COLO668 (cell line): ENCODE measurements around the gene OSR1.

Experiments
- DNase-seq: peaks from one replicate; lab custom pipeline; 2025; ENCODE audit not compliant: unreplicated experiment; lab: John Stamatoyannopoulos, UW

The OSR1 gene

DNA sequence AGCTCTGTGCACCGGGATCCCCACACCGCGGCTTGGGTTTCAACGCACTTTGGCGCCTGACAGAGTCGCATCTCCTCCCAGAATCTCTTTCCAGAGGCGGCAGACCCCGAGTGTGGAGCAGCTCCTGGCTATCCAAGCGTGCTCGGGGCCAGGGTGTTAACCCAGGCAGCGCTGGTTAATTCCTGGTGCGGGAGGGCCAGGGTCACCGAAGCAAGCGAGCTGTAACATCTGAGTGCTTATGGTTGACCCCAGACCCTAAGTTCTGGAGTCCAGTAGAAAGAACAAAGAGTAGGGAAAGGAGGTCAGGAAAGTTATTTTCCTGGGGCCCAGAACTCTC, 566 bp upstream of the OSR1 start:
- DNase-seq, result no peak

DNA sequence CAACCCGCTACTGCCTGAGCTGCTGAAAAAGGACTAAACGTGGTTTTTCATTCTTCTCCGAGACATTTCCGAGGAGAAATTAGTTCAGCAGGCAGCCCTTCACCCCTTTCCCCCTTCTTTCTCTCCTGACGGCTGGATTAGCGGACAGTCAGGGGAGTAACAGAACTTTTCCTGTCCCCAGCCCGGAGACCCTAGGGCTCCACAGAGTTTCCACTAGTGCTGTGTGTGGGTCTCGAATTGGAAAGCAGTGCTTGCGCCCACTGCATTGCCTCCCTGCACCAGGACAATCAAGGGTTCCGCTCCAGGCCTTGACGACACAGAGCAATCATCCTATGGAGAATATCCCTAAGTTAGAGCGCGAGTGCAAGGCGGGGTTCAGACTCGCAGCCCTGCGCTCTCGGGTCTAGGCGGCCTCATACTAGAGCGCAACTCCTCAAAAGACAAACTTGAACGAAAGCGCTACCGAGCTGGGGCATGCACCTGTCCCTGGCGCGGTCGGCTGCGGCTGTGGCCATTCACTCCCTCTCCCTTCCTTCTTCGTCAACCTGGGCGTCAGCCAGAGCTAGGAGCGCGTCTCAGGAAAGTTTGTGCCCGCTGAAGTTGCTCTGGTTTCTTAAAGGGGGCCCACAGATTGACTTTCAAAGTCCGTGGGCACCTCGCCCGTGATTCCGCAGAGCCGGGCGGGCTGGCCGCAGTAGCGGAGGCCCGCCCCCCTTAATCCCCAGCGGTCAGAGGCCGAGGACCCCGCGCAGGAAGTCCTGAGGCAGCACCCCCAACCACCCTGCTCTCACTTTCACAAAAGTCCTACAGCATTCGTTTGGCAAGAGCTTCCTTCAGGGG, 801 bp downstream of the OSR1 start:
- peak; percentile 45 for DNase-seq

DNA sequence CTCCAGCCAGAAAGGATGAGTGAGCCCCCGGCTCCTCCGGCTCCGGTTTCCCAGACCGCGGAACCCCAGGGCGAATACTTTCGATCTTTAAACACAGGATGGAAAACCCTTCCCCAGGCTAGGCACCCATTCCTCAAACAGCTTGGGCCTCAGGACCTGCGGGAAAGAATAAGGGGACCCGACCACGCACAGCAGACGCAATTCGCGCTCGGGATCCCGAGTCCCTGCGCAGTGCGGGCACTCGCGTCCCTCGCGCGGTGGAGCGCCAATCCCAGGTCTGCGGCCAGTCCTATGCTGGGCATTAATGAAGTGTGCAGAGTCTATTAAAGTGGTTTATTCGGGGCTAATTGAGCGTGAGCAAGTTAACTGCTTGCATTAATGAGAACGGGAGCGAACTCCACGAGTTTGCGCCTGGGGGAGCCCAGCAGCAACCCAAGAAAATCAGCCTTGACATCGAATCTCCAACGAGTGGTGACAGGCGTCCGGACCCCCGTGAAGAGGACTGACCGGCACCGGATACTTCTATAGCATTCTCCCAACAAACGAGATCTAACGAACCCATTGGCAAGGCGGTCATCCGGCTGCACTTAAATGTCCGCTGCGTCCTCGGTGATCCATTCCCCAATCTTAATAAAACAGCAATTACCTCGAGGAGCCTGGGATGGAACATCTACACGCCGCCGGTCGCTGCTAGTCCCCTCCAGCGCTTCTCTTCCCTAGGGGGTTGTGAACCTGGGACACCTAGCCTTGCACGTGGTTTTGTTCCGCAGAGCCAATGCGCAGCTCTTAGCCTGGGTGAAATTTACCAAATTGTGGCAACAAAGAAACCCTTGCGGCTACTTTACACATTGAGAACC, 1.6 kb downstream of the OSR1 start:
- no peak for DNase-seq

DNA sequence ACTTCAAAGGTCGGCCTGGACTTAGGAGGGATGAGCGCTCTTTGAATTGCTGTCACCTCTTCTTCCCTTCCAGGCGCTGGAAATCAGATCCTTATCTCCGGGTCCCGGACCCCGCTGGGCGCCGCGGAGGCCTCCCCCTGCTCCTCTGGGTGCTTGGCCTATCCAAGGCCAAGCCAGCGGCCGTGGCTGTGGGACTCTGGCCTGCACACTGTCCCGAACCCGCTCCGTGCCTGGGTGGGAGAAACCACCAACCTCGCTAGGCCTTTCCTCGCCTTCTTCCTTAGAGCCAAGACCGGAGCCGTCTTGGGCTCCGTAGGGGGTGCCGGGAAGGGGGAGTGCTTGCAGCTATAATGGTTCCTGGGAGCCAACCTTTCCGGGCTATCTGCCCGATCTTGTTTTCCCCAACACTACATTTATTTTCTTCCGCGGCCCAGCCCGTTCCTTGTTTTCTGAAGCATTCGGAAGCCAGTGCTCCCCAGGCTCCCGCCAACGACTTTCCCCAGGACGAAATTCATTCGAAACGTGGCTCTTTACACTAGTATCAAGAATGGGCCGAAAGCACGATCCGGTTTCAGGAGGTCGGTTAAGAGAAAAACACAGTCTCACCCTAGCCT, 2.4 kb downstream of the OSR1 start:
- no peak for DNase-seq

DNA sequence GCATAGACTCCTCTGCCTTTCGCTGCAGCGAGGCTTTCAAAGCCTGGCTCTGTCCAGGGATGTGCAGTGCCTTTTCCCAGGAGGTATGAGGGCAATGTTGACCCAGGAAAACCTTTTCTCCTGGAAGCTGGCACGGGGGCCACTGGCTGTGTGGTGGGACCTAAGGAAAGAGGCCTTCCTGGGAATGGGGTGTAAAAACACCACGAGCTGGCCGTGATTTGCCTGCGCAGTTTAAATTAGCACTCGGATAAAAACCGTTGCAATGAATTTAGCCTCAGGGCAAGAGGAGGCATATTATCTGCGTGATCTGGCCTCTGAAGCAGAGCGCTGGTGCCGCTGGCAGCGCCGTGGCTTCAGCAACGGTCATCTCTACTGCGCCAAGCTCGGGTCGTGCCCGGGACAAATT, 3.0 kb downstream of the OSR1 start:
- no peak for DNase-seq

DNA sequence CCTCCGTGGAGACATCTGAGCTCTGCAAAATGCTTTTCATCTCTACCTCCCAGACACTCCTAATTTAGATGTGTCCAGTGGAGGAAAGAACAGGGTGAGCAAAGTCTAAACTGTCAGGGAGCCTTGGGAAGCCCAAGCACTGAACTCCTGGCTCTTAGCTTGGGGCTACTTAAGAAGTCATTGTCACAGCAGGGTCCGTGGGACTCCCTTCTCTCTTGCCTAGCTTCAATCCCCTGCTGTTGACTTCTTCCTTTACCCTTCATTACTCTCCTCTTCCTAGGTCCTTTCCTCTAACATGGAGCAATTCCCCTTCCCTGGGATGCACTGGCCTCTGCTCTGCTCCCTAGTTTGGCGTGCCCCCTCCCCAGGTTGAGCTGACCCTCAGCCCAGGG, 3.4 kb downstream of the OSR1 start:
- no peak for DNase-seq

DNA sequence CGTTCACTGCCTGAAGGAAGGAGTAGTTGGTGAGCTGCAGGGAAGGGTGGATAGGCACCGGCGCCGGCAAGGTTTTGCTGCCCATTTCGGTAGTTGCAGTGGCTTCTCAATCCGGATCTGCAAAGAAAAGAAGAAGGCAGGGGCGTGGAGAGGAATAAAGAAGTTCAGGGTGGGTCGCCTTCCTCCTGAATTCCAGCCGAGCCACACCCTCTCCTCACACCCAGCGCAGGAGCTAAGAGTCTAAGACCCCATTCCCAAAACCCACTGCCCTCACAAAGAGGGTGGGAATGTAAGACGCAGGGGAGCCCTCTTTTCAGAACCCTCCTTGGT, 4.7 kb downstream of the OSR1 start:
- no peak for DNase-seq

DNA sequence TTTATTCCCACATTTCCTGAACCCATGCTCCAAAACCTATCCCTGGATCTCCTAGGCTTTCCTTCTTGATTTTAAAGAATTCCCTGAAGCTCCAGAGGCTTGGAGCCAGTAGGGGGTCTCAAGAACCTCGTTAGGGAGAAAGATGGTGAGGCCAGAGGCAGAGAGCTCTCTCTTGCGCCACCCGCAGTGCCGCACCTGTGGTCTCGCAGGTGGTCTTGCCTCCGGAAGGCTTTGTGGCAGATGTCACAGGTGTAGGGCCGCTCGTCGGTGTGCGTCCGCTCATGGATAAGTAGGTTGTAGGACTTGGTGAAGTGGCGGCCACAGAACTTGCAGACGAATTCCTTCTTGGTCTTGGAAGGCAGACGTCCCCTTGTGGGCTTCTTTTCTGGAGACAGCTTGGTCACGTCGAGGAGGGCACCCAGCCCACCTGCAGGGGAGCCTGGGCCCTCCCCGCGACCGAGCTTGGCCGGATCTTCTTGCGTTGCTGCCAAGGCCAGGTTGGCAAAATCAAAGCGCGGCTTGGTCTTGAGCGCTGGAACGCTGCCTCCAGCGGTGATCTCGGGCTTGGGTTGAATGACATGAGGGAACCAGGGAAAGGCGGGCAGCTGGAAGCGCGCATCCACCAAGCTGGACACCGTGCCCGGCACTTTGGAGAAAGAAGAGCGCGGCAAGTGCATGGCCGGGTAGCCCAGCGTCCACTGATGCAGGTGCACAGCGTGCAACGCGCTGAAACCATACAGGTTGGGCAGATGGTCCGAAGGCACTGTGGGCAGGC, 5.3 kb downstream of the OSR1 start:
- no peak for DNase-seq

DNA sequence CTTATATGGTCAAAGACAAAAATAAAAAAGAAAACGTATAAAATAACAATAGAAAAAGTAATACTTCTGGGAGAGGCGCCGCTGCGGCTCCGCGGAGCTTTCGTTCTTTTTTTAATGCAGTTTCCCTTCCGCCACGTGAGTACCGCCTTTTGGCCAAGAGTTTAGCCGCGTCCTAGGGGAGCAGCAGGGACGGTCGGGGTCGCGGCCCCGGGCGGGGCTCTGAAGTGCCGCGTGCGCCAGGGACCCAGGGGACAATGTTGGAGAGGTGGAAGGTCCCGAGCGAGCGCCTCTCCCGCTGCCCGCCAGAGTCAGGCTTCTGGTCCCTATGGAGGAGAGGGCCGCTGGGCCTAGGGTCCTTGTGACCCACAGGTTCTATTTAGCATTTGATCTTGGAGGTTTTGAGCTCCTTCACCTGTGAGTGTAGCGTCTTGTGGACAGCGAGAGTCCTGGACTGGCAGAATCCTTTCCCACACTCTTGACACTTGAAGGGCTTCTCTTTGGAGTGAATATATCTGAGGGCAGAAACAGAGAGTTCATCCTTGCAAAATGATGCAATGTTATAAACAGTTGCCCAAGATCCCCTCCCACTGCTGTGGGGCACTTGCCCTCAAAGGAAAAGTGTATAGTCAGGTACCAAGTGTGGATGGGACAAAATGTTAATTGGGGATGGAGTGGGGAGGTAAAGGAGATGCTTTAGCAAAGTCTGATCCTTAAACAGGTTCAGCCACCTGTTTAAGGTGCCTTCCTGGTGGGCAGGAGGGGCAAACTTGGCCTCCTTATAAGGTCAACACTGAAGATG, 6.3 kb downstream of the OSR1 start:
- DNase-seq, result no peak

DNA sequence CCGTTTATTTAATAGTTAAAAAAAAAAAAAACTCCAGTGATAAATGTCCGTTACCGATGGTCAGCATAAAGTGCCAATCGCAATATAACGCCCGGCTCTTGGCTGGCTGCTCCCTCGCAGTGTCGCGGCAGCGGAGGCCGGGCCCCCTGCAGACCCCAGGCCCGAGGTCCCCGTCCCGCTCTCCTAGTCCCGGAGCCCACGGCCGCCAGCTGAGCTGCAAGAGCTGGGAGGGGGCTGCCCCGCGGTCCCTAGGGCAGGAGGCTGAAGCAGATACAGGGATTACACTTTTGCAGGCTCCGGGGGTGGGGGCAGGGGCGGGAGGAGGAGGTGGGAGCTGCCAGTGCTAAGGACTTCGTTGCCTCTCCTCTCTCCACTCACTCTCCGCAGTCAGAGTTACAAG, 6.9 kb downstream of the OSR1 start:
- DNase-seq, result no peak

DNA sequence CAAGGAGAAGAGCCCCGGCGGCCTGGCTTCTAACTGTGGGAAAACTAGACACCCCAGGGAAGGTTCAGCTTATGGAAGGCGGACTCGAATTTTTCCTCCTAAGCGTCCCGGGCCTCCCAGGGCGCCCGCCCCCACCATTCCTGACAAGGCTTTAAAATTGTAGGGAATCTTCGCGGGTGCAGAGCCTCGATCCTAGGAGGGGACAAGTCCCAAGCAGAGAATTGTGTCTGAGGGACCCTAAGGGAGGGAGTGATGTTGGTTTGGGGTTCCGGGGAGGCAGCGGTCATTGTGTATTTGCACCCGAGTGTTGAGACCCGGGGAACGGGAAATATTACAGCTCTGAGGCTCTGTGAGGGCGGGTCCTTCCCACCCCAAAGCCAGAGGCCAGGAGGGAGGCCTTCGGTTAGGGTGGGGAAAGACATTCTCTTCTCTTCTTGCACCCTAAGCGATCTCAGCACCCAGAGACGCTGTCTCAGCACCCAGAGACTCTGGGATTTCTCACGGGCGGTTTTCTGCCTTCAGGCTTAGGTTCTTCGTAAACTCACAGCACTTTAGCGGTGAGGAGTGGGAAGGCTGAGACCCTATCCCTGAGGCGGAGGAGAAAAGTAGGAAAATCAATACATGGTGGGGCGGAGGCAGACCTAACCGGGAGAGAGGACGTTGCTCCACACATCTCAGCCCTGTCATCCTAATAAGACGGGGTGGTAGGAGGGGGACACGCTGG, 7.6 kb downstream of the OSR1 start:
- no peak for DNase-seq

DNA sequence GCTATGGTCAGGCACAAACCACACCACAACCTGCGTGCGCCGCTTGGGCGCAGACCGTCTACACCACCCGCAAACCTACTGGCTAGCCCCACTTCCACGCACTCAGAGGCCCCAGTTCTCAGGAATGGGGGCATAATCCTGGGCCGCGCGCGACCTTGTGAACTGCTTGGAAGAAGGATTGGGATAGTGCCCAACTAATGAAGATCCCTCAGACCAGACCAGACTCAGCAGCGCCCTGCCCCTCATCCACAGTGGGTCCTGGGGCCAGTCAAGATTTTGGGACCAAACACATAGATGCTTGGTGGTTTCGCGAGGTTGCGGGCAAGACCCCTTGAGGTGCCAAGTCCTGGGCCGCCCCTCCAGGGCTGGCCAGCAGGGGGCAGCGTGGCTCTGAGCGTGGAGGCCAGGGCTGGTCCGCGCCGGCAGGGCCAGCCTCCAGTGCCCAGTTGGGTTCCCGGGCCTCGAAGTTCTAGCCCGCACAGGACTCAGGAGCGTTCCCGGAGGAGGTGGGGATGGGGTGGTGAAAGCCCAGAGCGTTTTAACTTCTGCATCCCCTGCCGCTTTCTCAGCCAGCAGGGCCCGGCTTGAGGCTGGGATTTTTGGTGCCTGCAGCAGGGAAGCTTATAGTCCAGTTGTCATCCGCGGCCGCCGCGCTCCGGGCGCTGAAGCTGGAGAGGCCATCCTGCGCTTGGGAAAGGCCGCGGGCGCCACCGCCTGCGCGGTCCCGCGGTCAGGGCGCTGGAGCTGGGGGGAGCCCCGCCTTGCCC, 8.3 kb downstream of the OSR1 start:
- peak; percentile 72 for DNase-seq

DNA sequence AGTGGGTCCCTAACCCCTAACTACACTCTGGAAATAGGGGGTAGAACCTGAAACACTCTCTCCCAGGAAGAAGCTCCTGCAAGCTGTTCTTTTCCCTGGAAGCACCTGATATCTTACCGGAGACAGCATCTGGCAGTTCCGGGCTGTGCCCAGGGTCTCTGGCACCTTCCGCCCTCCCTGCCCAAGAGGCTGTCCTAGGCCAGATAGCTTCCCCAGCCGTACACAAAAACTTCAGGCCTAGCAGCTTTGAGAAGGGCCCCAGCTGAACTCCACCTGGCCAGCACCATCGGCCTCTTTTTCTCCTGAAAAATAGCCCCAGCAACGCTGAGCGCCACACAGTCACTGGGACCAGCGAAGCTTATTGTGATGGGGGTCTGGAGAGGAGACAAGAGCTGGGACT, 9.7 kb downstream of the OSR1 start:
- DNase-seq, result no peak

DNA sequence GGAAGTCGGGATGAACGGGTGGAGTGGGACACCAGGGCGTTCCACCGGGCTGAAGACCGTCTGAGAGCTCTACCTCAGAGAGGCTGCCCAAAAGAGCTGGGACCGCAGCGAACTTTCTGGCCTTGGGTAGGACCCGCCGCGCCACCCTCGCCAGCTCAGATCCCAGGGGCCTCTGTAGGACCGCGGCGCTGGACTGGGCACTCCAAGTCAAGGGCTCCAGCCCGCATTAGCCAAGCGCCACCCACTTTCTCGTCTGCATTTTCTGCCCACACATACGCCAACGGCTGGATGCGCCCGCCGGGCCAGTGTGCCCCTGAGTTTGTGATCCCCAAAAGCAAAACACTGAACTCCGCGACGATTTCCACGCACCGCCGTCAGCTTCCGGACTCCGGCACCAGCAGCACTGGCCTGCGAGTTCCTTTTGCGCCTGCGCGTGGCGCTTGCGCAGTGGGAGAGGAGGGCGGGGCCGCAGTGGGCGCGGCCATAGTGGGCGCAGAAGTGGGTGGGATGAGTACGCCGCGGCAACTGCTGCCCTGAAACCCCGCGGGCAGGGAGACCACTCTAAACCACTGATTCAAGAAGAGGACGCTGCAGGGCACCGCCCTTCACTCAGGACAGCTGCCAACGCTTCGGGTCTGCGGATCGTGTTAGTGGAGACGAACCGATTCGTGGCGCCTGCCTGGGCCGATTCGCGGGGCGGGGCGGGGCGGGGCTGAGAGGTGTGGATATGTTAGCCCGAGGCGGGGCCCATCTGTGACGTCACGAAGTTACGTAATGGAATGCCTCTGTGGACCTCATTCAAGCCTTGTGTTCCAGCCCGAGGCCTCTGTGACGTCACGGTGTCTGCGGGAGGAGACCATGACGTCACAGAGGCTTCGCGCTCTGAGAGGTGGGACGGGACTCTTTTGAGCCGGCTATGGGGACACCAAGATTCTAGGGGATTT, 10.5 kb downstream of the OSR1 start:
- DNase-seq, result peak; percentile 90

DNA sequence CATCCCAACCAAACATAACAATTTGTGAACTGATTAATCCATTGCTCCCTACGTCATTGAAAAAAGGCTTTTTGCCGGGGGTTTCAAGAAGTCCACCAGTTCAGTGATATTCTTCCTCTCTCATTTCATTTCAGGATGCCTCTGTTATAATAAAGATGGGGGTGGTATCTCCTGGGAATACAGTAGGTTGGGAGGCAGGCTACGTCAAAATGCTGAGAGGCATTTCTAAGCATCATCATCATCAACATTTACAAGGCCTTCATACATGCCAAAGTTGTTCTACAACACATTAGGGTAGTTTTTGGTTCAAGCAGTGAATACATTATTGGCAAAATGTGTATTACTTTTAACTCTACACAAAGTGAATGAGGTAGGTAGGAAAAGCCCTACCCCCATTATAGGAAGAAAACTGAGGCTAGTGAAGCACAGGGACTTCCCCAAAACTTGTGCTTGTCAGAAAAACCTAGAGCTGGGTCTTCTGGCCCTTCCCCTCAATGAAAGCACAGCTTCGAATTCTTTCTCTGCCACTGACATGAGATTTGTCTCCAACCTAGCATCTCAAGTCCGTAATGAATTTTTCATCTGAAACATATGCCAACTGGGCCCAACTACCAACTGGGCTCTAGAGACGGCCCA, 11.3 kb downstream of the OSR1 start:
- no peak for DNase-seq

DNA sequence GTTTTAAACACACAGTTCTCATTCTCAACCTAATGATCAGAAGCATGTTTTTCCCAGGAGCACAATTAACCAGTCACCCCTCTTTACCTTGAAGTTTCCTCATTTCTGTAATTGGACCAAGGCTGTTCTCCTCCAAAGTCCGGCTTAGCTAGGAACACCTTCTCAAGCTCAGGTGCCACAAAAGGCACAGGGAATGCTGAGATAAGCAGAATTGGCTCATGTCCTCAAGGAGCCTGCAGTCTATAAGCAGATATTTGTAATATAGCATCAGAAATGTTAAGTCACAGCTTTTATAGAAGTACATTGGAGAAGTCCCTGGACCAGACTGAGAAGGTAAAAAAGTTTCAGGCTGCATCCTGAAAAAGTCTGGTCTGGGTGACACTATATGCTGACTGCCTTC, 20.7 kb downstream of the OSR1 start:
- DNase-seq, result no peak

DNA sequence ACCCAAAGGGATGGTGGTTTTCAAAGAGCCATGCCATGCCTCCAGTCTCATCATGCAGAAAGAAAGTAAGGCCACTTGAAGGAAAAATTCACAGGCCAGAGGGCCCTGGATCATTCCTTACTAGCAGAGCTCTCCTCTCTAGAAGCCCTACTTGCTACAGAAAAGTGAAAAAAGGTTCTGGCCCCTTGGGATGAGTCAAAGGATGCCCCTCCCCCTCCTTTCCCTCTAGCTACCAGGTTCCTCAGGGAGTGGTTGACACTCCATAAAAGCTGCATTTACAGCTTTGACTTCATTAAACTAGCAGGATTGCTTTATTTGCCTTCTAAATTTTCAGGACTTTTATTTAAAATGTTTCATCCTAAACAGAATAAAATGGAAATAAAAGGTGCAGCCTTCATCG, 21.2 kb downstream of the OSR1 start:
- DNase-seq, result no peak

DNA sequence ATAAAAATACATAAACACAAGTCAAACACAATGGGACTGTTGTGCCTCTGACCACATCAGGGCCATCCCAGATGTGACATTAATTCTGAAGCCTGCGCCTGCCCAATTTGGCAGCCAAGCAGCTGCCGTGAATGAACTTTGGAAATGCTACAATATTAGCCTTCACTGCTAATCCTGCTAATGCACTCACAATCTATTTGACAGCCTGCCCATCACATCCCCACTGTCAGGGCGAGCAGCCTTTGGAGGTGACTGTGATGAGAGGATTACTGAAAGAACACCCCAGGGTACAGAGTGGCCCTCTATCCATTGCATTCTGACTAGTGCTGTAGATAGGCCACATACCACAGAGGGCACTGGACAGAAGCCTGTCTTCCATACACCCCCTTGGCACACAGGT, 21.6 kb downstream of the OSR1 start:
- no peak for DNase-seq
